ENCODE data around the gene CBFA2T2.
"Not testable (repeated sequence)": the region's sequence is repeated elsewhere in the genome, so short reads cannot be mapped to it uniquely, and the experiment has no call there.

The CBFA2T2 gene

DNA sequence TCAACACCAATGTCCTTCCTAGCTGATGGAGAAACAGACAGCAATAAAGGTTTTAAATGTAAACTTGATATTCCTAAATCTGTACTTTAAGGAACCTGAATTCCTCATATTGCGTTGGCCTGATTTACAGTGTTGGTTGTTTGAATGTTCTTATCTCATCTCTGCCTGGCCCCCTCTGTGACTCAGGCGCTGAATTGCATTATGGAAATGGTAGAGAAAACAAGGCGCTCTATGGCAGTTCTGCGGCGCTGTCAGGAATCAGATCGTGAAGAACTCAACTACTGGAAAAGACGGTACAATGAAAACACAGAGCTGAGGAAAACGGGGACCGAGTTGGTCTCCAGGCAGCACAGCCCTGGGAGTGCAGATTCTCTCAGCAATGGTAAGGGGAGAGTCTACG, 139.6 kb downstream of the CBFA2T2 start:
- no peak for DNase-seq

GRCh38 chr20:33629979-33630378, 140.1 kb downstream of the CBFA2T2 start:
- DNase-seq, result no peak

GRCh38 chr20:33630507-33630906, 140.6 kb downstream of the CBFA2T2 start:
- DNase-seq, result no peak

DNA sequence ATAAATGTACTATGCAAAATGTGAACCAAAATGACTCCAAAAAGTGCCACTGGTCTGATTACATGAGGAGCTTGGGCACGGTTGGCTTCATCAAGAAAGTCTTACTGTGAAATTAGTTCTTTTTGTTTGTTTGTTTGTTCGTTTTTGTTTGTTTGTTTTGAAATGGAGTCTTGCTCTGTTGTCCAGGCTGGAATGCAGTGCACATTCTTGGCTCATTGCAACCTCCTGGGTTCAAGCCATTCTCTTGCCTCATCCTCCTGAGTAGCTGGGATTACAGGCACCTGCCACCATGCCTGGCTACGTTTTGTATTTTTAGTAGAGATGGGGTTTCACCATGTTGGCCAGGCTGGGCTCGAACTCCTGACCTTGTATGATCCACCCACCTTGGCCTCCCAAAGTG, 142.0 kb downstream of the CBFA2T2 start:
- DNase-seq, result not testable (repeated sequence)

DNA sequence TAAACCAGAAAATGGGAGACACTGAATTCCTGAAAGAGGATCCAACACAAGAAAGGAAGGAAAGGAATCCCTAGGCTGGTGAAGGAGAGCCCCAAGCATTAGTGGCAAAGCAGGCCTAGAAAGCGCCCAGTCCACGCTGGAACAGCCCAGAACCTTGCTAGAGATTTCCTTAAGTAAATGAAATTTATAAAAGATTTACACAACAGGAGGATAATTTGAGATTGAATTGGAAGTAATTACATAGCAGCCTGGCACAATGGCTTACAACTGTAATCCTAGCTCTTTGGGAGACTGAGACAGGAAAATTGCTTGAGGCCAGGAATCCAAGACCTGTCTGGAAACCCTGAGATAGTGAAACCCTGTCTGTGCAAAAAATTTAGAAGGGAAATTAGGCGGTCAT, 145.4 kb downstream of the CBFA2T2 start:
- no peak for DNase-seq

DNA sequence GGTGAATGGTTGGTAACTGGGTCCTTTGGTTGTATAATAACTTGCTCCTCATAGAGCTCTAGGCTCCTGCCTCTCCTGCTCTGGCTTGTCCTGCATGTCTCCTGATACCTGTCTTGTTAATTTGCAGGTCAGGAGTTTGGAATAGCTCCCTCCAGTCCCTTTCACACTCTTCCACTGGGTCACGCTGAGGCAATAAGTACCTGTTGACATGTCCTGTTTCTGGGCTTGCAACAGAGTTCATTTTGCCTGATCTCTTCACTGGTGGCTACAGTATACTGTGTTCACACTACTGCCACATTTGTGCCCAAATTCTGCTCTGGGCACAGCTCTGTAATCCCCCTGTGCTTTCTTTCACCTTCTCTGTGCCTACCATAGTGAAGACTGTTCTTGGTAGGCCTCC, 146.9 kb downstream of the CBFA2T2 start:
- DNase-seq, result no peak

DNA sequence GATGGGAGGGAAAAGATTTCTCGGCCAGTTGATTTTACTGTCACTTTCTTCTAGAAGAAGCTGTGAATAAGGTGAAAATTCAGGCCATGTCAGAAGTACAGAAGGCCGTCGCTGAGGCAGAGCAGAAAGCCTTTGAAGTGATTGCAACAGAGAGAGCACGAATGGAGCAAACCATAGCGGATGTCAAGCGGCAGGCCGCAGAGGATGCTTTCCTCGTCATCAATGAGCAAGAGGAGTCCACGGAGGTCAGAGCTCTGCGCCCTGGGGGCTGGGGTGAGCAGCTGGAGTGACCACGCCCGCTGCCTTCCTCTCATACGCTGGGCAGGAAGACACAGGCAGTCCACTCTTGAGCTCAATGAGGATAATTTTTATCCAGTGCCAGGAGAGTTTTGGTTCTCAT, 150.4 kb downstream of the CBFA2T2 start:
- DNase-seq, result no peak

- DNase-seq, result no peak
These were observed 154.6 kb downstream of the CBFA2T2 start for GRCh38 chr20:33644313-33645071.

DNA sequence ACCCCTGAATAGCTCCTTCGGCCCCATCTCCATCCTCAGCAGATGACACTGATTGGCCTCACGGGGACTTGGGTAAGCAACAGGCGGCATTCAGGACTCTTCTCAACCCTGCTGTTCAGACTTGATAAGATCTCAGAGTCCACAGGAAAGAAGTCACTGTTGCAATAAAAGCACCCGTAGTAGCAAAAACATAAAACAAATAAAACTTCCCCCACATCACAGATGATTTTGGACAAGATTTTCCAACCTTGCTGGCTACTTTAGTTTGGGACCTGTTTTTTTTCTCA, 155.1 kb downstream of the CBFA2T2 start:
- no peak for DNase-seq

- DNase-seq, result no peak
These were observed 155.5 kb downstream of the CBFA2T2 start for GRCh38 chr20:33645396-33645795.

DNA sequence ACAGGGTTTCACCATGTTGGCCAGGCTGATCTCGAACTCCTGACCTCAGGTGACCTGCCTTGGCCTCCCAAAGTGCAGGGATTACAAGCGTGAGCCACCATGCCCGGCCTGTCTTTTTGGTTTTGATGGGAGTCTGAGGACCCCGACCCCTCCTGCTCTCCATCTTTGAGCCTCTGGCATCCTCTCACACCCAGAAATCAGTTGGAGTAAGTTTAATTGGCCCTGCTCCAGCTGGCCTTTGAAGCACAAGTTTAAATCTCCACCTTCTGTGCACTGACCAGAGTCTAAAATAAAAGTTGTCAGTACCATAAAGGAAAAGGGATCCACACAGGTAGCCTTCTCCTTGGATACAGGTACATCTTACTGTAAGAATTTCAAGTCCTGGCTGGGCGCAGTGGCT, 156.3 kb downstream of the CBFA2T2 start:
- no peak for DNase-seq

DNA sequence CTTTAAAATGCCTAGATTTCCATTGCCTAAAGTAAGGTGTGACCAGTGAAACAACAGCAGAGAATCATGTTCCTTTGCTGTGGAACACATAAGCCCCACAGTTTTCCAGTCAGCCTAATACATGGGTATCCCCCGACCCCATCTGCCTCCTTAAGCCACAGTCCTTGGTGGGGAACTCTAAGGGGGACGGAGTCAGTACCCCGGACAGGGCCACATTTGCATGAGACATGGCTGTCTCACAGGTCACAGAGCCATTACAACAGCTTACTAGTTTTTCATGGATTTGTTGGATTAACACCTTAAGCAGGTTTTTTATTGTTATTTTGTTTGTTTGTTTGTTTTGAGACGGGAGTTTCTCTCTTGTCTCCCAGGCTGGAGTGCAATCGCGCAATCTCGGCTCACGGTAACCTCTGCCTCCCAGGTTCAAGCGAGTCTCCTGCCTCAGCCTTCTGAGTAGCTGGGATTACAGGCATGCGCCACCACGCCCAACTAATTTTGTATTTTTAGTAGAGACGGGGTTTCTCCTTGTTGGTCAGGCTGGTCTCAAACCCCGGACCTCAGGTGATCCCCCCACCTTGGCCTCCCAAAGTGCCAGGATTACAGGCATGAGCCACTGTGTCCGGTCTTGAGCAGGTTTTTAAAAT, 157.2 kb downstream of the CBFA2T2 start:
- not testable (repeated sequence) for DNase-seq

DNA sequence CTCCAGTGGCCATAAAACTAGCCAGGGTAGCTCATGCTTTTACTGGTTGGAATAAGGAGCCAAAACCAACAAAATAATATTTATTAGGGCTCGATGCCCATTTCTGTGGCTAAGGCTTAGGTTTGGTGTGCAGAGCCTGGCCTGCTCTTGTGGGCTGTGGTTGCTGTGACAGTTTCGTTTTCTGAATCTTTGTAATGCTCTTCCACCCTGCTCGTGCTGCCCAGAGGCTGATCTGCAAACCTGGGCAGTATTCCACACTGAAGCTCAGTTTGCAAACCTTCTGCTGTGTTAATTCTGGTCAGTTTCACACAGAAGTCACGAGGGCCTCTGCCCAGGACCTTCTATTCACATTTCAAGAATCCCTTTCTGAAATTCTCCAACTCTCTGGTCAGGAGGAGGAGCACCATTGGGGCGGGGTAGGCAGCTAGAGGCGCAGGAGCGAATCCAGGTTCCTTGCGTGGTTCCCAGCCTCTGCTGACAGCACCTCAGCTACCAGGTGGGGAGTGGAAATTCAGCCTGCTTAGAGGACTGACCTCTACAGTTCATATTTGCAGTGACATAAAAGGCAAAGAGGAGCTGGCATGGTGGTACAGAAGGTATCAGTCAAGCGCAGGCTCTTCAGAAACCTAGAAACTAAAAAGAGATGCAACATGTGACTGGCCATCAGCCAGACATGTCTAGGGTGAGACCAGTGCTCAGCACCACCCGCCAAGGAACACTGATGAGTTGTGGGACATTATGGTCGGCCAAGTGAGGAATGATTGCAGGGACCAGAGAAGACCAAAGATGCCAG, 157.9 kb downstream of the CBFA2T2 start:
- DNase-seq, result no peak

- DNase-seq, result no peak
These were observed 158.6 kb downstream of the CBFA2T2 start for GRCh38 chr20:33648396-33649004.

GRCh38 chr20:33649201-33649681, 159.3 kb downstream of the CBFA2T2 start:
- peak; percentile 47 for DNase-seq

DNA sequence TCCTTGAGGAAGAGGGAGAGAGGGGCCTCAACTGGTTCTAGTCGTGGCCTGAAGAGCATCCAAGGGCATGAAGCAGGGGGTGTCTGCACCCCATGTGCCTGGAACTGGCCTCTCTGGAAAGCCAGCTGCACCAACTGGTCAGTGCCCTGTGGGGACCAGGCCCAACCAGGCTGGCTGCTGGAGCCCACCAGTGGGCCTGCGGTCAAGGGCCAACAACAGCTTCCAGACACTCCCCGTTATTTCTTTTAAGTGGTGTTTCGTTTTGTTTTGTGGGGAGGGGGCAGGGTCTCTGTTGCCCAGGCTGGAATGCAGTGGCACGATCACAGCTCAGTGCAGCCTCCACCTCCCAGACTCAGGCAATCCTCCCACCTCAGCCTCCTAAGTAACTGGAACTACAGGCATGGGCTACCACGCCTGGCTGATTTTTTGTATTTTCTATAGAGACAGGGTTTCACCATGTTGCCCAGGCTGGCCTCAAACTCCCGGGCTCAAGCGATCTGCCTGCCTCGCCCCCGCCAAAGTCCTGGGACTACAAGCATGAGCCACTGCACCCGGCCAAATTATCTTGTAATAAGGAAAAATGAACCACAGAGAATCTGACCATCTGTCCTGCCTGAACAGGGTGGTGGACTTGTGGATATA, 160.3 kb downstream of the CBFA2T2 start:
- DNase-seq, result no peak

- DNase-seq, result no peak
These were observed 161.1 kb downstream of the CBFA2T2 start for GRCh38 chr20:33650753-33651561.

- DNase-seq, result no peak
These were observed 161.7 kb downstream of the CBFA2T2 start for GRCh38 chr20:33651562-33652048.

GRCh38 chr20:33653218-33653899, 163.5 kb downstream of the CBFA2T2 start:
- peak; percentile 43 for DNase-seq

DNA sequence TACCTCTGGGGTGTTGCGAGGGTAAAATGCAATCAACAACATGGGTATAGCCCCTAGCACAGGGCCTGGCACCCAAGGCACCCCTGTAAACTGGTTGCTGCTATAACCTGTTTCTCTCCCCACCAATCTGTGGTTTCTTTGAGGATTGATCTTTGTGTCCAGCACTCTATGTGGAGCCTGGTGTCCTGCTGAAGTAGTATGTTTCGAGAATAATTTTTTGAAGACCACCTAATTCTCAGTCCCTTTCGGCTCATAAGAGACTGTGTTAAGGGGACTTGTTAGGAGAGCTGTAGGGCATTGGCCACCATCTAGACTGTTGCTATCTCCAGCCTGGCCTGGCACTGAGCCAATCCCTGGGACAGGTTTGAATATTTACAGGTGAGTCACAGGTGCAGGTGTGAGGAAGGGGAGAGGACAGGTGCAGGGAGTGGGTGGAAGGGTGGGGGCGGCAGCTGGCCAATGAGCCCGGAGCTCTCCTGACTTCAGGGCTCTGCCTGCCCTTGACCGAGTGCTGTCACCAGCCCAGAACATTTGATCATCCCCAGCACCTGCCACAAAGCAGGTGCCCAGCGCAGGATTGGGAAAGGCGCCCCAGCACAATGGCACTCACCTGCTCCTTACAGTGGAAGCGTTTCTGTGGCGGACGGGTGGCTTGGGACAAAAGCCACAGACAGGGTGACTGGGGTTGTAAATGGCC, 164.2 kb downstream of the CBFA2T2 start:
- no peak for DNase-seq
